H1 (cell line): ENCODE data around the gene ARV1. TPM values are rescaled to one million over a fixed set of nuclear protein-coding genes. Genes with fewer than 3 reads are reported as not detected.

Experiments
- CHD1 ChIP-seq: IDR thresholded peaks from 2 replicates; pipeline ENCODE4 v1.6.1; 2012; ENCODE audit warnings: low read depth, low read length, improper control_type of control experiment
- E2F6 ChIP-seq: IDR thresholded peaks from 2 replicates; pipeline ENCODE4 v1.6.1; 2012; ENCODE audit warnings: inconsistent platforms
- ZNF274 ChIP-seq: IDR thresholded peaks from 2 replicates; pipeline ENCODE4 v1.7.0; 2012; ENCODE audit warnings: low read length, borderline replicate concordance; ENCODE audit errors: extremely low read depth
- polyA plus RNA-seq, 7 experiments: library from polyadenylated mRNA; depleted of rRNA in 3 of 7; stranded (reverse) in 5 of 7; unstranded in 2 of 7; fragments of >200 nt in 5 of 7; fragments of 200-250 nt in 2 of 7; gene quantifications; 1 replicate in 5 of 7; 2 replicates in 1 of 7; 4 replicates in 1 of 7; pipeline versions ENCODE4 v1.2.1 to v1.2.3, GENCODE V29; 2011 to 2013; ENCODE audit warnings: missing spikeins in 2 of 7, mixed read lengths in 2 of 7
- total RNA-seq: library from RNA; stranded (reverse); fragmentation: NEBNext Ultra II Directional; extraction: Animal tissue kit (Norgen Biotek cat#: 25700); gene quantifications from 2 replicates; pipeline ENCODE4 v1.2.1, GENCODE V29; 2021

Gene ARV1
- total and polyA plus RNA-seq, 2 of the 8 experiments (the other 6 are each of a cell fraction or from before 2014, with no cell fraction given) = 13.1 to 13.4 TPM

GRCh38 chr1:231035799-231036198 is 56.9 kb downstream of the ARV1 start (continued):
- TF ChIP-seq E2F6 (no peak), CHD1 (no peak), ZNF274 (no peak)
